RWPE1 (cell line): ENCODE data around the gene COL9A2.

Source experiments
- CTCF ChIA-PET: fragments of 350-600 bp; sonication (Branson Sonifier 250); formaldehyde crosslinking; extraction: SDS; loops from one replicate; lab custom pipeline; 2021; lab: Yijun Ruan, JAX
- POLR2A ChIA-PET: fragments of 400-600 bp; formaldehyde crosslinking; extraction: SDS; loops from one replicate; lab custom pipeline; 2020; ENCODE audit warnings: antibody characterized with exemption; ENCODE audit not compliant: low non-redundant PET; lab: Yijun Ruan, JAX
- DNase-seq: peaks from one replicate; pipeline ENCODE4 v3.0.0; 2012; ENCODE audit warnings: low spot score
- H3K27ac ChIP-seq: fragments of 450-650 bp; 2 replicates; pipeline ENCODE4 v1.5.1; 2017
- CTCF ChIP-seq: fragments of 450-650 bp; conservative IDR thresholded peaks from 2 replicates; pipeline ENCODE4 v1.5.1; 2017; ENCODE audit warnings: low read depth, mild to moderate bottlenecking

Gene COL9A2

GRCh38 chr1:40267767-40268187 lies 49.3 kb downstream of the COL9A2 start:
- CTCF ChIA-PET = interaction anchor here (0.5 to 0.7 kb wide), 2 partner anchors 17 to 349 kb away, joined by 3 to 4 read pairs; no protein-coding TSS in a partner anchor
- TF ChIP-seq CTCF = no peak
- POLR2A ChIA-PET = no interaction called here
- DNase-seq = peak; percentile 48
- H3K27ac ChIP-seq = peak overlapping the region; percentile 82

- DNase-seq = no peak
- ChIA-PET CTCF (interaction anchor here (0.7 to 0.8 kb wide), 2 partner anchors 71 to 348 kb away, joined by 3 read pairs; no protein-coding TSS in a partner anchor), POLR2A (no interaction called here)
- H3K27ac ChIP-seq = peak overlapping the region; percentile 82
- TF ChIP-seq CTCF = no peak
Observed at GRCh38 chr1:40266786-40267535, 50.1 kb downstream of the COL9A2 start.

GRCh38 chr1:40265919-40266318 lies 51.2 kb downstream of the COL9A2 start:
- no peak for TF ChIP-seq CTCF
- H3K27ac ChIP-seq = no peak overlapping the region
- ChIA-PET CTCF (interaction anchor here (0.7 kb wide), 1 partner anchor 1374 kb away, joined by 3 read pairs; no protein-coding TSS in a partner anchor), POLR2A (no interaction called here)
- no peak for DNase-seq

GRCh38 chr1:40265298-40265697 lies 51.8 kb downstream of the COL9A2 start:
- no peak overlapping the region for H3K27ac ChIP-seq
- TF ChIP-seq CTCF = no peak
- CTCF ChIA-PET = no interaction called here
- DNase-seq = no peak
- POLR2A ChIA-PET = no interaction called here

- TF ChIP-seq CTCF = no peak
- POLR2A ChIA-PET = no interaction called here
- 0 out of 2 replicates have a peak overlapping the region, but pooled peaks have one; percentile 47 for H3K27ac ChIP-seq
- no peak for DNase-seq
- CTCF ChIA-PET = no interaction called here
Observed at GRCh38 chr1:40264354-40264781, 52.7 kb downstream of the COL9A2 start.

- no peak for DNase-seq
- CTCF ChIA-PET = no interaction called here
- no peak for TF ChIP-seq CTCF
- POLR2A ChIA-PET = interaction anchor here (1.0 kb wide), 1 partner anchor 96 kb away, joined by 3 read pairs; no protein-coding TSS in a partner anchor
- H3K27ac ChIP-seq = peak overlapping the region; percentile 95
Observed at GRCh38 chr1:40258445-40258769, 58.7 kb downstream of the COL9A2 start.
